Gastroesophageal sphincter (tissue), 3 donors: Measurements from ENCODE around the gene RNF145.

Experiments
- POLR2AphosphoS5 ChIP-seq: sonication (generic); formaldehyde crosslinking; IDR thresholded peaks from one replicate; pipeline ENCODE4 v1.6.1; 2017; ENCODE audit warnings: antibody characterized with exemption
- TF ChIP-seq, protein P1 (sequence below), 4 experiments: fragments of 200-600 bp in 2 of 4; fragments of 450-650 bp in 2 of 4; sonication (generic) in 1 of 4; IDR thresholded peaks; one replicate each; pipeline ENCODE4 v1.5.1; 2017 to 2019; ENCODE audit warnings: antibody characterized with exemption in 4 of 4, mild to moderate bottlenecking in 2 of 4, moderate library complexity in 2 of 4

DNA sequence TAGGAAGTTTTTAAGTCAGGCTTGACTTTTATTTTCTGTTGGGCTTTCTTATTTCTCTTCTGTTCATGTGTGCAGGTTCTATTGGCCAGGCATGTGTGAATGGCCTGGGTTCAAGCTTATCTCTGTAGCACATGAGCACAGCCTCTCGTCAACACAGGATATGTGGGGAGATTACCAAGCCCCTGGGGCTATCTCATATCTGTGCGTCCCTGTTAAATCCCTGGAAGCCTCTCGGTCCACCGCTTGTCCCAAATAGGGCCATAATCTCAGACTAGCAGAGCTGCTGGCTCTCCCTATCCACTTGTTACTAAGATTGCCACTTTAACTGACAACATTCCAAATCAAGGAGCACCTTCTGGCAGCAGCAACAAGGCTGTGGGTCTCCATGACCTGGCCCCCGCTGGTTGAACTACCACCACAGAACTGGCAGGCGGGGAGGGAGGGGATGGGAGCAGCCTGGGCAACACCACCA is 81.2 kb downstream of the RNF145 start:
- TF ChIP-seq, protein P1, sequence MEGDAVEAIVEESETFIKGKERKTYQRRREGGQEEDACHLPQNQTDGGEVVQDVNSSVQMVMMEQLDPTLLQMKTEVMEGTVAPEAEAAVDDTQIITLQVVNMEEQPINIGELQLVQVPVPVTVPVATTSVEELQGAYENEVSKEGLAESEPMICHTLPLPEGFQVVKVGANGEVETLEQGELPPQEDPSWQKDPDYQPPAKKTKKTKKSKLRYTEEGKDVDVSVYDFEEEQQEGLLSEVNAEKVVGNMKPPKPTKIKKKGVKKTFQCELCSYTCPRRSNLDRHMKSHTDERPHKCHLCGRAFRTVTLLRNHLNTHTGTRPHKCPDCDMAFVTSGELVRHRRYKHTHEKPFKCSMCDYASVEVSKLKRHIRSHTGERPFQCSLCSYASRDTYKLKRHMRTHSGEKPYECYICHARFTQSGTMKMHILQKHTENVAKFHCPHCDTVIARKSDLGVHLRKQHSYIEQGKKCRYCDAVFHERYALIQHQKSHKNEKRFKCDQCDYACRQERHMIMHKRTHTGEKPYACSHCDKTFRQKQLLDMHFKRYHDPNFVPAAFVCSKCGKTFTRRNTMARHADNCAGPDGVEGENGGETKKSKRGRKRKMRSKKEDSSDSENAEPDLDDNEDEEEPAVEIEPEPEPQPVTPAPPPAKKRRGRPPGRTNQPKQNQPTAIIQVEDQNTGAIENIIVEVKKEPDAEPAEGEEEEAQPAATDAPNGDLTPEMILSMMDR (IDR thresholded peaks at IDR 0.05), result no peak
- TF ChIP-seq POLR2AphosphoS5, result no peak
